GM12878 (cell line): ENCODE results near the gene PLXNA4. TPM values are rescaled to one million over a fixed set of nuclear protein-coding genes. Genes with fewer than 3 reads are reported as not detected.
"Not testable (repeated sequence)": the region's sequence is repeated elsewhere in the genome, so short reads cannot be mapped to it uniquely, and the experiment has no call there.

Source experiments
- ATAC-seq: fragments of 200-7000 bp; cut with Tn5 transposase; 3 replicates; pipeline ENCODE4 v1.9.1; 2020; ENCODE audit warnings: mild to moderate bottlenecking, moderate library complexity
- BruUV-seq: library from RNA; stranded (reverse); fragments of 400-500 nt; replicated peaks from 2 replicates; lab custom pipeline; 2021; lab: Mats Ljungman, UMichigan
- CTCF ChIA-PET: fragments of 300-600 bp; sonication (Branson Sonifier 250); formaldehyde crosslinking; extraction: SDS; loops from one replicate; lab custom pipeline; 2021; ENCODE audit warnings: inconsistent platforms; lab: Yijun Ruan, JAX
- POLR2A ChIA-PET: fragments of 350-600 bp; formaldehyde crosslinking; extraction: SDS; loops from one replicate; lab custom pipeline; 2021; ENCODE audit warnings: inconsistent platforms; lab: Charles Lee
- RAD21 ChIA-PET: fragments of 300-600 bp; sonication (Branson Sonifier 250); formaldehyde crosslinking; loops from one replicate; lab custom pipeline; 2023; ENCODE audit warnings: antibody characterized with exemption; ENCODE audit not compliant: unreplicated experiment; lab: Charles Lee
- SMC1A ChIA-PET: fragments of 300-600 bp; sonication (Branson Sonifier 250); formaldehyde crosslinking; loops from one replicate; lab custom pipeline; 2023; ENCODE audit not compliant: unreplicated experiment, uncharacterized antibody; lab: Charles Lee
- DNase-seq: peaks from one replicate; pipeline ENCODE4 v3.0.0-alpha.2; 2011; ENCODE audit warnings: low read depth, low spot score
- FAIRE-seq: peaks from 3 replicates; lab custom pipeline; 2011; peaks lifted over from hg19 to GRCh38; lab: Jason Lieb, UNC
- H2AFZ ChIP-seq: 2 replicates; pipeline ENCODE4 v1.6.0; 2011; ENCODE audit warnings: low read depth, low read length, control low read depth; ENCODE audit not compliant: control insufficient read depth
- H3K27ac ChIP-seq: 2 replicates; pipeline ENCODE4 v1.5.1; 2011; ENCODE audit warnings: control low read depth; ENCODE audit not compliant: control insufficient read depth, insufficient read depth
- H3K27me3 ChIP-seq, 2 experiments: replicated peaks in 1 of 2; 2 replicates each; pipeline versions ENCODE4 v1.6.0 to v1.6.1; 2011; ENCODE audit warnings: low read length in 1 of 2; ENCODE audit not compliant: control insufficient read depth in 2 of 2, insufficient read depth in 2 of 2
- H3K36me3 ChIP-seq, 2 experiments: 2 replicates each; pipeline ENCODE4 v1.5.1; 2011; ENCODE audit warnings: low read length in 1 of 2; ENCODE audit not compliant: control insufficient read depth in 2 of 2, insufficient read depth in 2 of 2
- H3K4me1 ChIP-seq: 2 replicates; pipeline ENCODE4 v1.6.1; 2011; ENCODE audit warnings: mild to moderate bottlenecking, low read length, moderate library complexity, mixed read lengths; ENCODE audit not compliant: control insufficient read depth, insufficient read depth
- H3K4me2 ChIP-seq: 2 replicates; pipeline ENCODE4 v1.6.0; 2011; ENCODE audit warnings: control low read depth; ENCODE audit not compliant: control insufficient read depth, insufficient read depth
- H3K4me3 ChIP-seq: fragments of 200-600 bp; sonication (generic); 2 replicates; pipeline ENCODE4 v1.5.1; 2016
- H3K79me2 ChIP-seq: 2 replicates; pipeline ENCODE4 v1.6.0; 2011; ENCODE audit warnings: low read length; ENCODE audit not compliant: control insufficient read depth, insufficient read depth
- H3K9ac ChIP-seq: 2 replicates; pipeline ENCODE4 v1.8.0; 2011; ENCODE audit warnings: low read length, control low read depth, mixed read lengths; ENCODE audit not compliant: control insufficient read depth, insufficient read depth
- H3K9me3 ChIP-seq: replicated peaks from 3 replicates; pipeline ENCODE4 v1.5.1; 2011; ENCODE audit warnings: mild to moderate bottlenecking, low read length; ENCODE audit not compliant: control insufficient read depth, insufficient read depth
- H4K20me1 ChIP-seq: 2 replicates; pipeline ENCODE4 v1.6.0; 2011; ENCODE audit not compliant: control insufficient read depth, insufficient read depth
- CREM ChIP-seq: IDR thresholded peaks from 2 replicates; pipeline ENCODE4 v1.6.1; 2014; ENCODE audit warnings: antibody characterized with exemption, low read depth
- MTA3 ChIP-seq: IDR thresholded peaks from 2 replicates; pipeline ENCODE4 v1.6.1; 2012; ENCODE audit warnings: low read length, inconsistent platforms, borderline replicate concordance
- SRF ChIP-seq, 2 experiments: IDR thresholded peaks; 2 replicates each; pipeline ENCODE4 v1.6.1; 2011; ENCODE audit warnings: low read depth in 2 of 2, low read length in 2 of 2, mild to moderate bottlenecking in 1 of 2, moderate library complexity in 1 of 2
- TBL1XR1 ChIP-seq: IDR thresholded peaks from 2 replicates; pipeline ENCODE4 v1.6.1; 2012; ENCODE audit warnings: low read depth, low read length, improper control_type of control experiment
- ZNF274 ChIP-seq: IDR thresholded peaks from one replicate; pipeline ENCODE4 v1.8.0; 2011; ENCODE audit not compliant: insufficient read length, insufficient read depth
- WGBS: methylation state at CpG from one replicate; pipeline ENCODE4 v1.1.6; 2016; ENCODE audit warnings: low lambda C conversion rate; ENCODE audit not compliant: insufficient replicate concordance, insufficient coverage; ENCODE audit errors: missing lambda C conversion rate; 5-methylcytosine and 5-hydroxymethylcytosine counted together
- in situ Hi-C: fragments of 300-500 bp; cut with MboI; formaldehyde crosslinking; loops from 9 replicates; pipeline ENCODE4 v1.14.3; 2018; ENCODE audit warnings: mixed read lengths
- intact Hi-C: fragments of 100-400 bp; cut with micrococcal nuclease; formaldehyde crosslinking; loops from one replicate; pipeline ENCODE4 v1.14.2; 2022; ENCODE audit not compliant: unreplicated experiment
- polyA plus RNA-seq, 11 experiments: library from polyadenylated mRNA; depleted of rRNA in 4 of 11; unstranded in 6 of 11; stranded (reverse) in 5 of 11; fragments of >200 nt; fragmentation: Nextera tagmentation in 4 of 11; fragmentation: Illumina TruSeq in 1 of 11; extraction: Ambion mirVana in 4 of 11; extraction: Trizol in 1 of 11; gene quantifications; 1 replicate in 1 of 11; 2 replicates in 10 of 11; pipeline versions ENCODE4 v1.2.1 to v1.2.3, GENCODE V29; 2011 to 2016; ENCODE audit warnings: inconsistent platforms in 2 of 11, missing spikeins in 2 of 11, low read depth in 1 of 11
- total RNA-seq, 4 experiments: library from RNA; depleted of rRNA in 3 of 4; stranded (reverse); fragments of >200 nt in 3 of 4; fragmentation: Illumina TruSeq in 1 of 4; extraction: Trizol in 1 of 4; gene quantifications; 2 replicates each; pipeline versions ENCODE4 v1.2.1 to v1.2.3, GENCODE V29; 2013 to 2021
- TF ChIP-seq, protein P1 (sequence below): fragments of 450-650 bp; IDR thresholded peaks from 2 replicates; pipeline ENCODE4 v1.6.1; 2017; ENCODE audit warnings: borderline replicate concordance
- TF ChIP-seq, protein P2 (sequence below): fragments of 450-650 bp; IDR thresholded peaks from 2 replicates; pipeline ENCODE4 v1.6.1; 2016; ENCODE audit warnings: mild to moderate bottlenecking, moderate library complexity, borderline replicate concordance

Gene PLXNA4
- total and polyA plus RNA-seq, 10 of the 15 experiments (the other 5 are each of a cell fraction or from before 2014, with no cell fraction given) = 0.03 TPM; not detected in 9

GRCh38 chr7:132168239-132168638, 408.0 kb downstream of the PLXNA4 start (continued):
- no peak for TF ChIP-seq CREM
- TF ChIP-seq, protein P1, sequence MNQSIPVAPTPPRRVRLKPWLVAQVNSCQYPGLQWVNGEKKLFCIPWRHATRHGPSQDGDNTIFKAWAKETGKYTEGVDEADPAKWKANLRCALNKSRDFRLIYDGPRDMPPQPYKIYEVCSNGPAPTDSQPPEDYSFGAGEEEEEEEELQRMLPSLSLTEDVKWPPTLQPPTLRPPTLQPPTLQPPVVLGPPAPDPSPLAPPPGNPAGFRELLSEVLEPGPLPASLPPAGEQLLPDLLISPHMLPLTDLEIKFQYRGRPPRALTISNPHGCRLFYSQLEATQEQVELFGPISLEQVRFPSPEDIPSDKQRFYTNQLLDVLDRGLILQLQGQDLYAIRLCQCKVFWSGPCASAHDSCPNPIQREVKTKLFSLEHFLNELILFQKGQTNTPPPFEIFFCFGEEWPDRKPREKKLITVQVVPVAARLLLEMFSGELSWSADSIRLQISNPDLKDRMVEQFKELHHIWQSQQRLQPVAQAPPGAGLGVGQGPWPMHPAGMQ = no peak
- no peak for TF ChIP-seq TBL1XR1
- no peak for TF ChIP-seq MTA3
- TF ChIP-seq, protein P2, sequence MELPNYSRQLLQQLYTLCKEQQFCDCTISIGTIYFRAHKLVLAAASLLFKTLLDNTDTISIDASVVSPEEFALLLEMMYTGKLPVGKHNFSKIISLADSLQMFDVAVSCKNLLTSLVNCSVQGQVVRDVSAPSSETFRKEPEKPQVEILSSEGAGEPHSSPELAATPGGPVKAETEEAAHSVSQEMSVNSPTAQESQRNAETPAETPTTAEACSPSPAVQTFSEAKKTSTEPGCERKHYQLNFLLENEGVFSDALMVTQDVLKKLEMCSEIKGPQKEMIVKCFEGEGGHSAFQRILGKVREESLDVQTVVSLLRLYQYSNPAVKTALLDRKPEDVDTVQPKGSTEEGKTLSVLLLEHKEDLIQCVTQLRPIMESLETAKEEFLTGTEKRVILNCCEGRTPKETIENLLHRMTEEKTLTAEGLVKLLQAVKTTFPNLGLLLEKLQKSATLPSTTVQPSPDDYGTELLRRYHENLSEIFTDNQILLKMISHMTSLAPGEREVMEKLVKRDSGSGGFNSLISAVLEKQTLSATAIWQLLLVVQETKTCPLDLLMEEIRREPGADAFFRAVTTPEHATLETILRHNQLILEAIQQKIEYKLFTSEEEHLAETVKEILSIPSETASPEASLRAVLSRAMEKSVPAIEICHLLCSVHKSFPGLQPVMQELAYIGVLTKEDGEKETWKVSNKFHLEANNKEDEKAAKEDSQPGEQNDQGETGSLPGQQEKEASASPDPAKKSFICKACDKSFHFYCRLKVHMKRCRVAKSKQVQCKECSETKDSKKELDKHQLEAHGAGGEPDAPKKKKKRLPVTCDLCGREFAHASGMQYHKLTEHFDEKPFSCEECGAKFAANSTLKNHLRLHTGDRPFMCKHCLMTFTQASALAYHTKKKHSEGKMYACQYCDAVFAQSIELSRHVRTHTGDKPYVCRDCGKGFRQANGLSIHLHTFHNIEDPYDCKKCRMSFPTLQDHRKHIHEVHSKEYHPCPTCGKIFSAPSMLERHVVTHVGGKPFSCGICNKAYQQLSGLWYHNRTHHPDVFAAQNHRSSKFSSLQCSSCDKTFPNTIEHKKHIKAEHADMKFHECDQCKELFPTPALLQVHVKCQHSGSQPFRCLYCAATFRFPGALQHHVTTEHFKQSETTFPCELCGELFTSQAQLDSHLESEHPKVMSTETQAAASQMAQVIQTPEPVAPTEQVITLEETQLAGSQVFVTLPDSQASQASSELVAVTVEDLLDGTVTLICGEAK = no peak
- no peak for TF ChIP-seq ZNF274
- no peak for TF ChIP-seq SRF (IDR thresholded peaks at IDR 0.05; ENCODE audit: low read depth in 2 of 2, low read length in 2 of 2)

- H2AFZ ChIP-seq, H3K4me3 ChIP-seq, RAD21 ChIA-PET, ATAC-seq, FAIRE-seq, BruUV-seq, H3K9me3 ChIP-seq, H3K9ac ChIP-seq, H3K27ac ChIP-seq, H3K4me2 ChIP-seq, H4K20me1 ChIP-seq, in situ Hi-C loops, H3K4me1 ChIP-seq, DNase-seq, POLR2A ChIA-PET, H3K79me2 ChIP-seq, intact Hi-C loops, H3K36me3 ChIP-seq, CTCF ChIA-PET, SMC1A ChIA-PET, H3K27me3 ChIP-seq: not testable (repeated sequence)
- 54% methylated on average over 7 of the region's 7 CpGs for WGBS
Observed at GRCh38 chr7:132165695-132166094, 410.6 kb downstream of the PLXNA4 start.
